ENCODE results near the gene QRICH1.

The QRICH1 gene, protein sequence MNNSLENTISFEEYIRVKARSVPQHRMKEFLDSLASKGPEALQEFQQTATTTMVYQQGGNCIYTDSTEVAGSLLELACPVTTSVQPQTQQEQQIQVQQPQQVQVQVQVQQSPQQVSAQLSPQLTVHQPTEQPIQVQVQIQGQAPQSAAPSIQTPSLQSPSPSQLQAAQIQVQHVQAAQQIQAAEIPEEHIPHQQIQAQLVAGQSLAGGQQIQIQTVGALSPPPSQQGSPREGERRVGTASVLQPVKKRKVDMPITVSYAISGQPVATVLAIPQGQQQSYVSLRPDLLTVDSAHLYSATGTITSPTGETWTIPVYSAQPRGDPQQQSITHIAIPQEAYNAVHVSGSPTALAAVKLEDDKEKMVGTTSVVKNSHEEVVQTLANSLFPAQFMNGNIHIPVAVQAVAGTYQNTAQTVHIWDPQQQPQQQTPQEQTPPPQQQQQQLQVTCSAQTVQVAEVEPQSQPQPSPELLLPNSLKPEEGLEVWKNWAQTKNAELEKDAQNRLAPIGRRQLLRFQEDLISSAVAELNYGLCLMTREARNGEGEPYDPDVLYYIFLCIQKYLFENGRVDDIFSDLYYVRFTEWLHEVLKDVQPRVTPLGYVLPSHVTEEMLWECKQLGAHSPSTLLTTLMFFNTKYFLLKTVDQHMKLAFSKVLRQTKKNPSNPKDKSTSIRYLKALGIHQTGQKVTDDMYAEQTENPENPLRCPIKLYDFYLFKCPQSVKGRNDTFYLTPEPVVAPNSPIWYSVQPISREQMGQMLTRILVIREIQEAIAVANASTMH
- total RNA-seq: 5.2 to 7.5 reads per million in 2 experiments

DNA sequence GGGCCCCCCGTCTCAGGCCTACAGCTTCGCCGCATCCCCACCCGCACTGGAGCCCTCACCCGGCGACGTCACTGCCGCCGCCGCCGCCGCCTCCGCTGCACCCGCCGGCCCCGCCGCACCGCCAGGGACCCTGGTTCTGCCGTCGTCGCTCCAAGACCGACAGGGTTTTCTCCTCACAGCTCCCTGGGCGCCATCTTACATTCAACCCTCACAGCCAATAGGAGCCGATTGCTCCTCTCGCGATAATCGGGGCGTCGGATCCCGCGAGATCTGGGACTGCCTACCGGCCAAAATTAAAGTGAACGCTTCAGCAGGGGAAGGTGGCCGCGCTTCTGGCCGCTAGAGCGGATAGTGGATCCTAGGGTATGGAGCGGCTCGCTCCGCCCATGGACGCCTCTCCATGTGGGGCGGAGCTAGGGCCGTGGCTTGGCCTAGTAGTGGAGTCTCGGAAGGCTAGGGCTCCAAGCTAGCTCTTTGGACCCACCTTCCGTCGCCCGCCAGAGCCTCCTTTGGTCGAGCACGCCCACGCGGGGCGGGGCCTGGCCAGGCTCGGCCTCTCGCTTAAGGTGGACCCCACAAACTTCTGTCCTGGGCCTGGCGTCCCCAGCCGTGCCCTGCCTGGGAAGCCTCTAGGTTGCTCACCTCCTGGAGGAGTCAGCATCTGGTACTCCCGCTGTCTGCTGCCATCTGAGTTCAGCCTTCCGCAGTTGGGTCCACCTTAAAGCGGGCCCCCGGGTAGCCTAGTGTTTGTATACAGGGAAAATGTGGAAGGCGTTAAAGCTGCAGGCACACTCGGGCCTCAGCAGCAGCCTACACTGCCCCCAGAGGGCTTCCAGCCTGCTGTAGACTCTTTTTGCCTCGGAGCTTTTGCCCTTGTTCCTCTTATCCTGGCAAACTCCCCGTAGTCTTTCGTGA, at the start of gene QRICH1:
QRICH1 (minus strand) TSS at position 219 of the 915 bp plus-strand sequence. CDS start 17,054 bp downstream, outside the sequence.
- DNase-seq (ENCODE audit: low read depth): peak; percentile 95

DNA sequence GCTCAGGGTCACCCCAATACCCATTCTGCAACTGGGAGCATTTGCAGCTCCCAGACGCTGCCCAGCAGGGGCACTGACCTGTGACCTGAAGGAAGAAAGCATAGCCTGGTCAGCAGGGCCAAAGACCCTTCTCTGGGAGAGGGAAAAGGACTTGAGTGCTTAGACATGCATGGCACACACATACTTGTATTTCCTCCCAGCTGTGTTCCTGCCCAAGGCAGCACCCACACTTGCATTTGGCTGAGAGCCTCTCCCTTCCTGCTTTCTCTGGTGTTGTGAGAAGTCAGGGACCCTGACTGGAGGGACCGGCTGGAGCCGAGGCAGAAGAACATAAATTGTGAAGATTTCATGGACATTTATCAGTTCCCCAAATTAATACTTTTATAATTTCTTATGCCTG, 46.2 kb upstream of the QRICH1 start:
- DNase-seq (ENCODE audit: low read depth): no peak

DNA sequence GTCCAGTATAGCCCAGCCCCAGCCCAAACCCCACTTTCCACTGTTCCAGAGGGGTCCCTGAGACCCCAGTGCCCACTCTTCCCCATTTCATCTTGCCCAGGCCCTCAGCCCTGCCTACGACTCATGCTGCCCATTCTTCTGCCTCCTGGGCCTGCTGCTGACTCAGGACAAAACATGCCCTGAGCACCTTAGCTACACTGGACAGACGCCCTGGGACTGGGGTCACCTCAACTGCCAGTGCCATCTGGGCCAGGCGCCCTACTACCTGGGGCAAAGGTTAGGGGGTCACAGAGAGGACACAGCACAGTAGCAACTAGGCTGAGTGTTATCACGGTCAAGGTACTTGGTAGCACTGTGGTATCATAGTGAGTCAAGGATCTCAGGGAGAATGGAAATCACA, 41.6 kb upstream of the QRICH1 start:
- DNase-seq (ENCODE audit: low read depth): no peak

DNA sequence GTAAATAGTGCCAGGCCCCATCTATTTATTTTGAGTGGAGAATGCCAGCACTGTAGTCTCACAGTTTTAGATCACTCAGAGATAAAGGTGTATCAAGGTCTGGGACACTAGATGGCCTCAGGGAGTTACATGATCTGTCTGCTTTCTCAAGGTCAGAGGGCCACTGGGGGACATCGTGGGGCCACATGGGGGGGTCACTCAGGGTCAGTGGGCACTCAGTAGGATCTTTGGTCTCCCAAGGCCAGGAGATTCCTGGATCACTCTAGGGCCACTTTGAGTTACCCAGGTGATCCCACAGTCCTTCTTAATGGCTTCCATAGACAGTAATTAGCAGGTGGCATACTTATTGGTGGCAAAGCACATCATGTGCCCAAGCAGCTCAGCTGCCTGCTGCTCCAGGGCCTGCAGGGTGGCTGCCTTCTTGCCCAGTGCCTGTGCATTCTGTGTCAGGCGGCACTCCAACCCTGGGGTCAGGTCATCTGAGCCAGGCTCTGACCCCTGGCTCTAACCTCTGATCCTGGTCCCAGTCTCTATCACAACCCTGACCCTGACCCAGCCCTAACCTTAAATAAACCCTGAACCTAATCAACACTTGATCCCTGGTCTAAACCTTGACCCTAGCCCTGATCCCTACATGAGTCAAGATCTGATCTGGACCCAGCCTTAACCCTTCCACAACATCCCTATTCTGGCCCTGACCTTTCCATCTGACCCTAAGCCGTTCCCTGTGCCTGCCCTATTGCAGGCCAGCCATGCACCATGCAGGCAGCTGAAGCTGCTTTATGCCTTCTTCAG, 40.8 kb upstream of the QRICH1 start:
- no peak for DNase-seq (ENCODE audit: low read depth)

DNA sequence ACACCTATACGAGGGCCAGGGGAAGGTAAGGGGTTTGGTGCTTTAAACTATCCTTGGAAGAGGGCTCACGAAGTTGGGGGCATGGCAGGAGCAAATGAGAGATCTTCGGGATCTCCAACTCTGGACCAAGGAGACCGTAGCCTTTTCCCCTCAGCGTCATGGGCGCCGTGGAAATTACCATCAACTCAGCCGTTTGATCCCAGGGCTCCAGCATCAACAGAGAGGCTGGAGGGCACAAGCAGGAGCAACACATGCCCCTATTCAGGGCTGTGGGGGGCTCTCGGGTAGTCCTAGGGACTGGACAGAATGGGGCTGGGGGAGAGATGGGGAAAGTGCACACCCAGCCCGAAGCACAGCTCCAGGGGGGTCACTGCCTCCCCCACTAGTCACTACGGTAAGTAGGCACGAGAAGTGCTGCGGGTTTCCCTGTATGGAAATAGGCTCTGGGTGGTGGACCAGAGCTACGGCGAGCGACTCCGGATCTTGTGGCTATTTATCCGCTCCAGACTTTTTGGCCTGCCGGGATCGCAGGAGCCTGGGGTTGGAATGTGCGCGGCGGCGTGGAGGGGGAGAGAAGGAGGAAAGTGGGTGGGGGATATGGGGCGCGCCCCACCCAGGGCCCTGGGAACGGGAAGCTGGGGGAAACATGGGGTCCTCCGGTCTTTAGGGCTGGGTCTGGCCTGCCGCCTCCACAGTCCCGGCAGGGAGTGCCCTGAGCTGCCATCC, 39.5 kb upstream of the QRICH1 start:
- DNase-seq (ENCODE audit: low read depth): no peak

DNA sequence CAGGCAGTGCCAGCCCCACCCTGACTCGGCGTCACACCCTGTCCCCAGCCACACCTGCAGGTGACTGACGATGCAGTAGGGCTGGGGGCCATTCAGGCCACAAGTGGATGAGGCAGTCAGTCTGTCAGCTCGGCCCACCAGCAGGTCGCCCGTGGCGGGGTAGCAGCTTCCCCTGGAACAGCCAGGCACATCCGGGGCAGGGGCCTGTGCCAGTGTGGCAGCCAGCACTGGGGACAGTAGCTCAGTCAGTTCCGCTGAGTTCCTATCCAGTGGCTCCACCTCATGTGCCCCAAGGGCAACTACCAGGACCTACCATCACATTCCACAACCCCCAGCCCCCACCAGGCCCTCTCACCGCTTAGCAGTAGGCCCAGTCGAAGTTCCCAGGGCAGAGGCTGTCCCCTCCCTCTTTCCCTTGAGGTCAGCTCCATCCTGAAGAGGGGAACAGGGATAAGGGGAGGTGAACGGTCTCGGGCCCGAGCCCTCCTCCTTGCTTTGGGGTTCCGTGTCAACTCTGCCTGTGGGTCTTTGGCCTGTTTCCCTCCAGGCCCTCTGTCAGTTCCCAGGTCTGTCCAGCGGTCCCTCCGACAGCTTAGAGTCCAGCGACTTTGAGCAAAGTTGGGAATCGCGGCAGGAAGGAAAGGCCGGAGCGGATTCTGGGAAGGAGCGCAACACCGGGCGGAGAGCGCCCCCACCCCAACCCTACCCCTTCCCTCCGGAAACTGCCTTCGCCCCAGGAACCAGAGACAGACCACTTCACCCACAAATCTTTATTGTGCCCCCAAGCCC, 38.8 kb upstream of the QRICH1 start, which contains the start of gene LAMB2:
LAMB2 (minus strand) TSS at position 614 of the 789 bp plus-strand sequence; CDS start at position 431, 183 bp downstream.
- DNase-seq (ENCODE audit: low read depth): no peak

DNA sequence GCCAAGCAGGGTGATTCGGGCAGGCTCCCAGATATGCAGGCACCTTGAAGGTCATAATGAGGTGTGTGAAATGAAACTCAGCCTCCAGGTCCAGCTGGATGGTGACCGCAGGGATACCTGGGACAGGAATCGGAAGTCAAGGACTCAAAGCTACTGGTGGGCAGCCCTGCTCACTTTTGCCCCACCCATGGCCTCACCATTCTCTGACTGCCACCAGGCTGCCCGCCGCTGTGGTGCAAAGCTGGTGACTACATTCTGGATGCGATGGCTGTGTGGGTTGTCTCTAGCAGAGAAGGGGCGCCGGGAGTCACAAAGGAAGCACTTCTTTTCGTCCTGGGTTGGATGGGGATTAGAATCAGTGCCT, 38.2 kb upstream of the QRICH1 start:
- DNase-seq (ENCODE audit: low read depth): no peak

DNA sequence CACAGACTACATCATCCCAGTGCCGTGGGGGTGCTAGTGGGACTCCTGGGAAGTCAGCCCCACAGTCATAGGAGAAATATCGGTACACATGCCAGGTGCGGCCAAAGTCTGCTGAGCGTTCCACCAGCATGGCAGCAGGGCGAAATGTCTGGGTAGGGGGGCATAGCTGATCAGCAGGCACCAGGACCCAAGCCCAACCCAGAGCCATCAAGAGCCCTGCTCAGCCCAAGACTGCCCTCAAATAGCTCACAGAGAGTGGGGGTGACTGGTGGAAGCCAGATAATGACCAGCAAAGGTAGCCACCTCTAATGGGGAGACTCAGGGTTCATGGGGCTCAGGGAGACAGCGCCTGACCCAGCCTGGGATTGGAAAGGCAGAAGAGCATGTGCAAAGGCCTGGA, 37.7 kb upstream of the QRICH1 start:
- DNase-seq (ENCODE audit: low read depth): no peak

DNA sequence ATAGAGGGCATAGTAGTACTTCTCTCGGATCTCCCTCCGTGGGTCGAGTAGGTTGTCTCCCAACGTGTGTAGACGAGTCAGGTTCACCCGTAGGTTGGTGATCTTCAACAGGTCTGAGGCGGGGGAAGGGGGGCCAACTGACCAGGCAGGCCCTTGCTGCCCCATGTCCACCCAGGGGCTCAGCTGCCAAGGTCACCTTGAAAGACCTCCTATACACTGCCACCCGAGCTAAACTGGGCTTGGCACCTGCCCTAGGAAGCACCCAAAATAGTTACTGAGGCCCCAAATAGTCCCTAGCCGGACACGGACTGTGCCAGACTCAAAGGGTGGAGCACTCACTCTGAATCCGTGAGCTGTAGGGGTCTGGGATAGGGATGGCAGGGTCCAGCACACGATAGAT, 37.2 kb upstream of the QRICH1 start:
- DNase-seq (ENCODE audit: low read depth): no peak

DNA sequence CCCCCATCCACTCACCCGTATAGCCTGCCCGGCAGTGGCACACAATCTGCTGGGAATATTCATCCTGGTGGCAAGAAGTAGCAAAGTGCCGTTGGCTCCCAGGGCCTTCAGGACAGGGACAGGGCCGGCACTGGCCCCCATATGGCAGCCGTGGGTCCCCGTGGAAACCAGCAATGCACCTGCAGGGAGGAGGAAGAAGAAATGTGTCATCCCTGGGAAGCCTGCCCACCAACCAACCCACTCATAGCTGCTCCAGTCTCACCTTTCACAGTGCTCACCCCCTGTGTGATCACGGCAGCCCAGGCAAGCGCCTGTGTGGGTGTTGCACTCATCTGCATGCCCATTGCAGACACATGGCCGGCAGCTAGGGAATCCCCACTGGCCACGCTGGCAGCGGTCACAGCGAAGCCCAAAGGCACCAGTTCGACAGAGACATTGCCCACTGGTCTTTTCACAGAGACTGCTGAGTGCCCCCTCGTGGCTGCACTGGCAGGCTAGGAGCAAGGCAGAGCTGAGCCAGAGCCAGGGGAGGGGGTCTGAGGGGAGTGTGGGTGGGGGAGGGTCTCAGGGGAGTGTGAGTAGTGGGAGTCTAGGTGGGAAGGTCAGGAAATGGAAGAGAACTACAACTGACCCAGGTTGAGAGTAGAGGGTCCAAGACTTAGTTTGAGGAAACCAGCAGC, 31.3 kb upstream of the QRICH1 start:
- DNase-seq (ENCODE audit: low read depth): no peak

DNA sequence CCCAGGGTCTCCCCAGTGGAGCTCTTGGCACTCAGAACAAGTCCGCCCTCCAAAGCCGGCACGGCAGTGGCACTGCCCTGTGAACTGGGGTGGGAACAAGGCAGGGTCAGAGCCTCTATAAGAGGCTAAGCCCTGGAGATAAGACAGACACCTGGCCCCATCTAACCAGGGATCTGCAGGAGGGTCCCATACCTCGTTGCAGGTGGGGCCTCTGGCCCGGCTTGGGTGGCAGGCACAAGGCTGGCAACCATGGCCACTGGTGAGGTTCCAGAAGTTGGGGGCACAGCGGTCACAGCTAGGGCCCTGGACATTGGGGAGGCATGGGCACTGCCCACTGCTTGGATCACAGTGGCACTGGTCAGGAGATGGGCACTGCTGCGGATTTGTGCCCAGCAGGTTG, 30.3 kb upstream of the QRICH1 start:
- DNase-seq (ENCODE audit: low read depth): no peak

DNA sequence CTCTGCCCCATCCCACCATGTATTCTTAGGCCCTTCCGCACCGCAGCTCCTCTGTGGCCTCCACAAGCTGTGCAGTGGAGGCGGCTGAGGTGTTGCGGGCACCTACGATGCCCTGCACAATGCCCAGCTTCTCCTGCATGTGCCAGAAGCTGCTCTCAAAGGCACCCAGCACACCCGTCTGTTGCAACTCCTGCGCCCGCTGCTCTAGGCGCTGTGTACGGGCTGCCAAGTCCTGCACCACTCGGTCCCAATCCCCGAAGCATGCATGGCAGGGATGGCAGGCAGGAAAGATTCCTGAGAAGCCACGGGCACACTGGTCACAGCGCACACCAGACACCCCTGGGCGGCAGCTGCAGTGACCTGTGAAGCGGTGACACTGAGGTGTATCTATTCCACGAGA, 29.8 kb upstream of the QRICH1 start:
- no peak for DNase-seq (ENCODE audit: low read depth)

DNA sequence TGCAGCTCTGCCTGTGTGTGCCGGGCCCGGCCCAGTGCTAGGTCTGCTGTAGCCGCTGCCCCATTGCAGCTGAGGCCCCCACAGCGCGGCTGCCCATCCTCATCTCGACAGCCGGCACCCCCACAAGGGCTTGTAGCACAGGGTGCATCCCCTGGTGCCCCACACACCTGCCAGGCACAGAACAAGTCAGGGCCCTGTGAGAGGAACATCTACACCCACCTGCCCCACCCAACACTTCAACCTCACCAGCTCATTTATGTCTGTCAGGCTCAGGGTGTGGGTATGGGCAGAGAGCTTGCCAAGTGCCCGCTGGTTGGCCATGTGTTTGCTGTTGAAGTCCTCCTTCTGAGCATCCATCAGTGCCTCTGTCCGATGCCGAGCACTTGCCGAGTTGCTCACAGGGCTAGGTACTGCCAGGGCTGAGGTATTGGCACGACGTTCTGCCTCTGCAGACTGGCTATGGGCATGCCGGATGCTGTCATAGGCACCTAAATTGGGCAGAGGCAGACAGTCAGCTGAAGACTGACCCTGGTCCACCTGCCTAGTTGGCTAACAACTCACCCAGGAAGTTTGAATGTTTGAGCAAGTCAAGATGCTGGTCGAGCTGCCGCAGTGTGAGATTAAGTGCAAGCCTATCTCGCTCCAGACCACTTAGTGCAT, 29.1 kb upstream of the QRICH1 start:
- DNase-seq (ENCODE audit: low read depth): no peak

DNA sequence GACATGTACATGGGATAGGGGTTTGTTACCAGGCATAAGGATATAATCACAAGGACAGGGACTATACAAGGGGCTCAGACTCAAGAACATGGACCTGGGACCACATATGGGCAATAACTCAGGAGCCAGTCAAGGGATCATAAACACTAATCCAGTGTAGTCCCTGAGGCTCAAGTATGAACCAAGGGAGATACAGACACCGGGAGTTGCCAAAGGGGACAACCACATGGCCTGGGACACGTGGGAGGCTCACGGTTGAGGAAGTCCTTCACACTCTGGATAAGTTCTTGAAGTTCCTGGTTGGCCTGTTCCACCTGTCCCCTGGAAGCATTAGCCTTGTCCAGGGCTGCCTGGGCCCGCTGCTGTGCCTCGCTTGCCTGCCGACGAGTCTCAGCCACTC, 28.6 kb upstream of the QRICH1 start:
- DNase-seq (ENCODE audit: low read depth): no peak

DNA sequence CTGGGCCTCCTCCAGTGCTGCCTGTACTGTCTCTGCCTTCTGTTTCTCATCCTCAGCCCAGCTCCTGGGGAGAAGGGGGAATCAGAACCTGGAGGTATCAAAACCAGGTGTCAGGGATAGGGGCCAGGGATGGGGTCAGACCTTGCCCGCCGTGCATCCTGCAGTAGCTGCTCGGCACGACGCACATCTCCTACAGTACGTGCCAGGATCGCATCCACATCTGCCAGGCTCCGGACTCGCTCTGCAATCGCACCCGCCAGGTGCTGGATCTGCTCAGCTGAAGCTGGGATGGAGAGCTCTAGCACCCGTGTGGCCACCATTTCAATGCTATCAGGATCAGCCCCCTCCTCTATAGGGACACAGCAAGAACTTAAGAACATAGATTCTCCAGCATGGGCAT, 28.2 kb upstream of the QRICH1 start:
- no peak for DNase-seq (ENCODE audit: low read depth)

DNA sequence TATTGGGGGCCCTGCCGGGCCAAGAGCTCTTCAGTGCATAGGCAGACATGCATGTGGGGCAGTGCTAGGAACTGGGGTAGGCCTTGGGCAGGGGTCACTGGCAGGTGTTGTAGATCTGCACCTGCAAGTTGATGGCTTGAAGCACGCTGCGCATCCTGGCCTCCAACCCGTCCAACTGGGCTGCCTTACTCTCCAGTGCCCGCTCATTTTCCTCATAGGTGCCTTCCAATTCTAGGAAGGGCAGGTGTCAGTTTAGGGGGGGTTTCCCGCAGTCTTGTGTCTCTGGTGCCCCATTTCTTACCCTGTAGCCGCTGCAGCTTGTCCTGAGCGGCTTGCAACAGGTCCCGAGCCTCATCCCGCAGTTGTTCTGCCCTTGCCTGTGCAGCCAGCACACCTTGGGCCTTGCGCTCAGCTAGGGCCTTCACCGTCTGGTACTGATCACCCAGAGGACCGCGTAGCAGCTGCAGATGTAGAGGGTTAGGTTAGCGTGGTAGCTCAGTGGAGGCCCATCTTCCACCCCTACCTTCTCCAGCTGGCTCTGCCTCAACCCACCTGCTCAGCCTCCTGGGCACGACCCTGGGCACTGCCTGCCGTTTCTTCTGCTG, 27.4 kb upstream of the QRICH1 start:
- DNase-seq (ENCODE audit: low read depth): no peak

DNA sequence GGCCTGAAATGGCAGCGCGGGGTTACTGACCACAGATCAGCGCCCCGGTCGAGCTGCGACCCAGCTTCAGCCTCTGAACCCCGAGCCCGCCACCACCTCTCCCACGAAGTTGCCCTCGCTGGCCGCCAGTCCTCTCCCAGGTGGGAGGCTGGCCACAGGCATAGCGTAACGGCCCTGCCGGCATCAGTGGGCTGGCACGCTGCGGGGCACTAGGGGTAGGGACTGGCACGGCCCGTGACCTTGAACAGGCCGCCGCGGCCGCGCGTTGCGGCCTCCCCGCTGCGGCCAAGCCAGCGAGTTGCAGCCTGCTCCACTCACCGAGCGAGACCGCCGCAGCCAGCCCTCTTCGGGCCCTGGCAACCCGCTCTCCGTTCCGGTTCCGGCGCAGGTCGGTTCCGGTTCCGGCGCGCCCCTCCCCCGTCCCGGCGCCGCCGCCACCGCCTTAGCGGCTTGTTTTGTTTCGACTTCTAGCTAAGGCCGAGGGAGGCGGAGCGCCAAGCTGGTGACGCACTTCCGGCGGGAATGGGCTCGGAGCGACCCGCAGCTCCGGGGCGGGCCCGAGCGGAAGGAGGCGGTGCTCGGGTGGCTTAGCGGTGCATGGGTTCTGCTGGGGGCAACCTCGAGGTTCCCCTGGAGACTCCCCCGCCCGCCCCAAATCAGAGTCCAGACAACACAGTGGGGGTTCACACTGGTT, 26.7 kb upstream of the QRICH1 start, which contains the start of gene USP19:
USP19 (minus strand) TSS at position 386 of the 694 bp plus-strand sequence. CDS start 1,678 bp downstream, outside the sequence.
- DNase-seq (ENCODE audit: low read depth): peak; percentile 91

DNA sequence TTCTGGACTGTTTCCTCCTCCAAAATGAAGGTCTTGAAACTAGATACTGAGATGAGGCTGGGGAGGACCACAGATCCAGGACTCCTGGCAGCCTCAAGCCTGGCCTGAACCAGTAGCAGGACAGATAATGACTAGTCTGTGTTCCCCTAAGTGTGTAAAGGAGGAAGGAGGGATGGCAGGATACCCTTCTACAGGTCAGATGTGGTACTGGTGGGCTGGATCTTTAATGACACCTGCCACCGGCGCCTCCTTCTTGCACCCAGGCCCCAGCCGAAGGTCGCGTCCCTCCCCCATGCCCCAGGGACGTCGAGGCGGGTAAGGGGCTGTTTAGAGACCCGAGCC, 26.2 kb upstream of the QRICH1 start:
- no peak for DNase-seq (ENCODE audit: low read depth)
